T follicular helper cell (primary cell): ENCODE measurements around the gene AGXT.

Source experiments
- DNase-seq: peaks from one replicate; pipeline ENCODE4 v3.0.0-alpha.2; 2020; ENCODE audit warnings: low read depth

AGXT gene

GRCh38 chr2:240898731-240899467, 30.3 kb downstream of the AGXT start:
- no peak for DNase-seq

GRCh38 chr2:240899468-240899865, 30.8 kb downstream of the AGXT start:
- DNase-seq = no peak

- no peak for DNase-seq
Observed at GRCh38 chr2:240900141-240900860, 31.7 kb downstream of the AGXT start.

GRCh38 chr2:240901986-240902614, 33.5 kb downstream of the AGXT start:
- DNase-seq = no peak

GRCh38 chr2:240902615-240903041, 34.0 kb downstream of the AGXT start:
- DNase-seq = no peak

GRCh38 chr2:240903191-240904060, 34.8 kb downstream of the AGXT start:
- DNase-seq = no peak

GRCh38 chr2:240904216-240905175, 35.9 kb downstream of the AGXT start:
- DNase-seq = no peak

- no peak for DNase-seq
Observed at GRCh38 chr2:240905176-240905781, 36.7 kb downstream of the AGXT start.

GRCh38 chr2:240906141-240906910, 37.7 kb downstream of the AGXT start, which contains the start of gene CROCC2:
Gene CROCC2, plus strand, starts transcription at chr2:240906336. Its CDS starts 178 bp downstream, at chr2:240906514.
- no peak for DNase-seq

GRCh38 chr2:240906911-240907590, 38.4 kb downstream of the AGXT start:
- DNase-seq = no peak

- no peak for DNase-seq
Observed at GRCh38 chr2:240909216-240909974, 40.8 kb downstream of the AGXT start.

- no peak for DNase-seq
Observed at GRCh38 chr2:240911641-240912265, 43.1 kb downstream of the AGXT start.

- DNase-seq = no peak
Observed at GRCh38 chr2:240912878-240913809, 44.5 kb downstream of the AGXT start.

GRCh38 chr2:240913810-240914644, 45.4 kb downstream of the AGXT start:
- DNase-seq = peak; percentile 37
